Uterus (tissue), 2 donors: ENCODE measurements around the gene FEM1C.

Experiments
- CTCF ChIP-seq, 4 experiments: fragments of 200-600 bp in 2 of 4; fragments of 450-650 bp in 2 of 4; sonication (generic) in 2 of 4; IDR thresholded peaks; one replicate each; pipeline ENCODE4 v1.5.1; 2016 to 2019; ENCODE audit warnings: antibody characterized with exemption in 4 of 4, mild to moderate bottlenecking in 2 of 4, moderate library complexity in 1 of 4
- POLR2A ChIP-seq, 2 donors: fragments of 450-650 bp; IDR thresholded peaks; one replicate each; pipeline ENCODE4 v1.6.1; 2016; ENCODE audit warnings: antibody characterized with exemption in 2 of 2, mild to moderate bottlenecking in 1 of 2, moderate library complexity in 1 of 2

GRCh38 chr5:115503420-115503819, 41.2 kb downstream of the FEM1C start:
- TF ChIP-seq CTCF (IDR thresholded peaks at IDR 0.05) (no peak), POLR2A (IDR thresholded peaks at IDR 0.05) (no peak)
